Measurements from ENCODE around the gene P2RX6. TPM values are rescaled to one million over a fixed set of nuclear protein-coding genes. Genes with fewer than 3 reads are reported as not detected.

P2RX6 gene
- polyA plus RNA-seq, 1 experiment, result 2.0 TPM

DNA sequence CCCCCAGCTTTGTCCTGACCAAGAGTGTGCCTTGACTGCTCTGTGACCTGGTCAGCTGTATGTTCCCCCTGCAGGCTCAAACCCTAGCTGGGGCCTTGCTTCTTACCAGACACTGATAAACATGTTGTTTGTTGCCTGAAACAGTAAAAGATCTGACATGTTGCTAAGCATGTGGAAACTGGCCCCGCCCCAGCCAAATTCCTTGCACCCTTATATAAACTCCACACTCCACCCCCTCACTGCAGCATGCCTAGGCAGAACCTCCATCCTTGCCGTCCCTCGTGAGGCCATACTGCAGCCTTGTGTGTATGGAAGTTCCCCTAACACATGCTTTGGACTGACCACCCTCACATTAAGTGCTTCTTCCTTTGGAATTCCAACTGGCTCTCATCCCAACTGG is 58.1 kb downstream of the P2RX6 start:
- ChIA-PET POLR2A (no interaction called here), CTCF (no interaction called here)
- H3K4me3 ChIP-seq (ENCODE audit: low read depth, low read length), result no peak overlapping the region
- TF ChIP-seq, protein P1, sequence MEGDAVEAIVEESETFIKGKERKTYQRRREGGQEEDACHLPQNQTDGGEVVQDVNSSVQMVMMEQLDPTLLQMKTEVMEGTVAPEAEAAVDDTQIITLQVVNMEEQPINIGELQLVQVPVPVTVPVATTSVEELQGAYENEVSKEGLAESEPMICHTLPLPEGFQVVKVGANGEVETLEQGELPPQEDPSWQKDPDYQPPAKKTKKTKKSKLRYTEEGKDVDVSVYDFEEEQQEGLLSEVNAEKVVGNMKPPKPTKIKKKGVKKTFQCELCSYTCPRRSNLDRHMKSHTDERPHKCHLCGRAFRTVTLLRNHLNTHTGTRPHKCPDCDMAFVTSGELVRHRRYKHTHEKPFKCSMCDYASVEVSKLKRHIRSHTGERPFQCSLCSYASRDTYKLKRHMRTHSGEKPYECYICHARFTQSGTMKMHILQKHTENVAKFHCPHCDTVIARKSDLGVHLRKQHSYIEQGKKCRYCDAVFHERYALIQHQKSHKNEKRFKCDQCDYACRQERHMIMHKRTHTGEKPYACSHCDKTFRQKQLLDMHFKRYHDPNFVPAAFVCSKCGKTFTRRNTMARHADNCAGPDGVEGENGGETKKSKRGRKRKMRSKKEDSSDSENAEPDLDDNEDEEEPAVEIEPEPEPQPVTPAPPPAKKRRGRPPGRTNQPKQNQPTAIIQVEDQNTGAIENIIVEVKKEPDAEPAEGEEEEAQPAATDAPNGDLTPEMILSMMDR (IDR thresholded peaks at IDR 0.05; ENCODE audit: insufficient read depth, low read depth, low read length), result no peak
- DNase-seq (ENCODE audit: low read depth), result no peak
- no peaks in the 10 kb centered on the region for H3K27me3 ChIP-seq (ENCODE audit: control insufficient read depth, insufficient read depth, low read length)
- H3K36me3 ChIP-seq (ENCODE audit: control insufficient read depth, insufficient read depth, low read length), result no peaks in the 10 kb centered on the region

DNA sequence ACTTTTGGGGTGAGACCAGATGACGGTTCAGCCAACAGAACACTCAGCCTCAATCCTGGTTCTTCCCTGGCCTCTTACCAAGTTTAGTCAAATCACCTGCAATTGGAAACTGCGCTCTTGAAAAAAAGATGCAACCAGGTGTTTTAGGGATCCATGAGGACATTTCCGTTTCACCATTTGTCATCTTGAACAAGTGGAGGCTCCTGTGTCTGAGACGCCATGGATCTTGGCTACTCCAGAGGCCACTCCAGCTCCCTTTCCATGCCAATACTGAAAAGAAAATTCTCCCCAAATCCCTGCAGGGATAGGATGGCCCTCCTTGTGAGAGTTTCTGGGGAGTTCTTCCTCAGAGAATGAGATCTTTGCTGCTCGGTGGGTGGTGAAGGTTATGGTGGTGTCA is 58.5 kb downstream of the P2RX6 start:
- Histone ChIP-seq H3K36me3 (ENCODE audit: control insufficient read depth, insufficient read depth, low read length) (no peaks in the 10 kb centered on the region), H3K4me3 (ENCODE audit: low read depth, low read length) (no peak overlapping the region), H3K27me3 (ENCODE audit: control insufficient read depth, insufficient read depth, low read length) (no peaks in the 10 kb centered on the region)
- ChIA-PET CTCF (no interaction called here), POLR2A (interaction anchor here (0.7 kb wide), 1 partner anchor 9 kb away, joined by 4 read pairs; no protein-coding TSS in a partner anchor)
- DNase-seq (ENCODE audit: low read depth), result no peak
- TF ChIP-seq, protein P1 (IDR thresholded peaks at IDR 0.05; ENCODE audit: insufficient read depth, low read depth, low read length), result no peak

DNA sequence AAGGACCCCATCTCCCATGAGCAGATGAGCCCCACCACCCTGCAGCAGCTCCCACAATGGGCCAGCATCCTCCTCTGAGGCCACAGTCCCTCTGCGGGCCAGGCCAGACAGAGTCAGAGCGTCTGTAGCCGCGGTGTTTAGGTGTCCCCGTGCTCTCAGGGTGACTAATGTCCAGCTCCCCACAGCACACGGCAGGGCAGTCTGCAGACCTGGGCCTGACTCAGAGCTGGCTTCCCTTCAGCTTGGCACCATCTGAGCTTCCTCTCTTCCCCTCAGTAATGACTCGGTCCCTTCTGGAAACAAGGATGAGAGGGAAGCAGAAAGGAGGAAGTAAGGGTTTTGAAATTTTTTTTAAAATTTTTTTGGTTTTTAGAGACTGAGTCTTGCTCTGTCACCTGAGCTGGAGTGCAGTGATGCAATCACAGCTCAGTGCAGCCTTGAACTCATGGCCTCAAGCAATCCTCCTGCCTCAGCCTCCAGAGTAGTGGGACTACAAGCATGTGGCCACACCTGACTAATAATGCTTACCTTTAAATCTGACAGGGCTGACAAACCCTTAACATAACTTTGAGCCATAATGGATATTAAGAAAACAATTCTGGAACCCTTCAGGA is 59.2 kb downstream of the P2RX6 start:
- Histone ChIP-seq H3K27me3 (ENCODE audit: control insufficient read depth, insufficient read depth, low read length) (no peaks in the 10 kb centered on the region), H3K4me3 (ENCODE audit: low read depth, low read length) (no peak overlapping the region), H3K36me3 (ENCODE audit: control insufficient read depth, insufficient read depth, low read length) (no peaks in the 10 kb centered on the region)
- TF ChIP-seq, protein P1 (IDR thresholded peaks at IDR 0.05; ENCODE audit: insufficient read depth, low read depth, low read length), result no peak
- ChIA-PET POLR2A (interaction anchor here (0.7 kb wide), 1 partner anchor 10 kb away, joined by 4 read pairs; no protein-coding TSS in a partner anchor), CTCF (interaction anchor here (0.9 kb wide), 1 partner anchor 28 kb away, joined by 3 read pairs; no protein-coding TSS in a partner anchor)
- peak; percentile 28 for DNase-seq (ENCODE audit: low read depth)

DNA sequence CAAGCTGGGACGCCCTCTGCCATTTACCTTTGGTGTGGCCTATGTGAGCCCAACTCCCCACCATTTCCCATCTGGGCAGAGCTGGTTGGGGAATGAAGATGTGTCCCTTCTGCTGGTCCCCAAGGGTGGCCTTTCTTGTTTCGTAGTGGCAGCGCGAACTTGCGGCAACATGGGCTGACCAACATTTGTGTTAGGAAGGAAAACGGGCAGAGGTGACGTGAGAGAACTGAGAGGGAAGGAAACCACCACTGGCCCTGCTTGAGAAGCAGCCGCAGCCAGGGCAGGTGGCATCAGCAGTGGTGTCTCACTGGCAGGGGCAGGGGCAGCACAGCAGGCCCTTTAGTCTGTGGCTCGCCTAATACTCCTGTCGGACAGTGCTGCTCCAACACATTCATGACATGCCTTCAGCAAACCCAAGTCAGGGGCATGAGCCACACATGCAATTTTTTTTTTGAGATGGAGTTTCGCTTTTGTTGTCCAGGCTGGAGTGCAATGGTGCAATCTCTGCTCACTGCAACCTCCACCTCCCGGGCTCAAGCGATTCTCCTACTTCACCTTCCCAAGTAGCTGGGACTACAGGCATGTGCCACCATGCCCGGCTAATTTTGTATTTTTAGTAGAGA is 60.7 kb downstream of the P2RX6 start:
- TF ChIP-seq, protein P1 (IDR thresholded peaks at IDR 0.05; ENCODE audit: insufficient read depth, low read depth, low read length), result no peak
- Histone ChIP-seq H3K27me3 (ENCODE audit: control insufficient read depth, insufficient read depth, low read length) (no peaks in the 10 kb centered on the region), H3K4me3 (ENCODE audit: low read depth, low read length) (no peak overlapping the region), H3K36me3 (ENCODE audit: control insufficient read depth, insufficient read depth, low read length) (no peaks in the 10 kb centered on the region)
- ChIA-PET CTCF (no interaction called here), POLR2A (no interaction called here)
- no peak for DNase-seq (ENCODE audit: low read depth)

DNA sequence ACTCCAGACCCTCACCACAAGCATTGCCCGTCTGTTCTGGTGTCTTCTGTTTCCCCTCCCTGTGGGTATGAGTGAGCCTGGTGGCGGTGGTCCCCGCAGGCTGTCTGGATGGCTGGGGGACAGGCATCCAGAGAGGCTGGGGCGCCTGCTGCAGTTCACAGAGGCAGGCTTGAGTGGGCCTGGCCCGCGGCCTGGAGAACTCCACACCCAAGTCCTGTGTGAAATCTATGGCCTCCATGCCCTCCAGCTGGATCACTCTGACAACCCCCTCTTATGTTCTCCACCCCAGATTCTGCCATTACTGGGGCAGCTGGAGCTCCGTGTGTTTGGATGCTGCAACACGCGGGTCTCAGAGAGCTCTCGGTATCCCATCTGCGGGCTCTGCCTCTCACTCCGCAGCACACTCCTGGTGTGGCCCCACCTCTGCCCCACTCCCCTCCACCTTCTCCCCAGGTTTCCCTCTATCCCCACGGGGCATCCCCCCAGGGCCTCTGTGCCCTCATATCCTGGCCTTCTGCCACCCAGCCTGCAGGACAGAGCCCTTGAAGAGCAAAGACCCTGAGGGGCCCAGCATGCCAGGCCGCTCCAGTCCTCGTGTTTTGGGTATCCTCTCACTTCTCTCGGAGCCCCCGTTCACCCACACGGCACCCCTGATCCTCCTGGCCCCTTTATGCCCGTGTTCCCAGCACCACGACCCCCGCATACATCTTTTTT is 62.1 kb downstream of the P2RX6 start:
- ChIA-PET CTCF (no interaction called here), POLR2A (no interaction called here)
- no peak for DNase-seq (ENCODE audit: low read depth)

More for the DNA sequence above, 62.1 kb downstream of the P2RX6 start:
- no peak overlapping the region for H3K4me3 ChIP-seq (ENCODE audit: low read depth, low read length)
- H3K27me3 ChIP-seq (ENCODE audit: control insufficient read depth, insufficient read depth, low read length), result no peaks in the 10 kb centered on the region
- H3K36me3 ChIP-seq (ENCODE audit: control insufficient read depth, insufficient read depth, low read length), result no peaks in the 10 kb centered on the region
- TF ChIP-seq, protein P1 (IDR thresholded peaks at IDR 0.05; ENCODE audit: insufficient read depth, low read depth, low read length), result no peak
